HG03039 (cell line): ENCODE measurements around the gene LSAMP.

Source experiments
- ATAC-seq: cut with Tn5 transposase; IDR thresholded peaks from one replicate; pipeline ENCODE4 v1.9.1; 2021; ENCODE audit warnings: mild to moderate bottlenecking, moderate library complexity; ENCODE audit not compliant: unreplicated experiment

The LSAMP gene

DNA sequence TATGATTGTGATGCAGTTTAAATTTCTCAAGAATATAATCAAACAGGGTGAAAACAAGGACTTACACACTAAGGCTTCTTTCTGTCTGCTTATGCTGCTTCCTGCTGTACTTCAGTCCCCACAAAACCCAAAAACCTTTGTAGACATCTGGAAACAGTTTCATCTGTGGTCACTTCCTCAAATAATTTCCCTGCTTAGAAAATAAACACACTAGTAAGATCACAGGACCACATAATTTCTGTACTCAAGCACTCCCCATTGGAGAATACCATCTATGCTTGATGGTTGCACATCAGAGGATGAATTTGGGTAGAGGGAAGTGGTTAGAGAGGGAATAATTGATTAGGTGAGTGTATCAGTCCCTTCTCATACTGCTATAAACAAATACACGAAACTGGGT is 266.2 kb downstream of the LSAMP start:
- ATAC-seq = no peak

DNA sequence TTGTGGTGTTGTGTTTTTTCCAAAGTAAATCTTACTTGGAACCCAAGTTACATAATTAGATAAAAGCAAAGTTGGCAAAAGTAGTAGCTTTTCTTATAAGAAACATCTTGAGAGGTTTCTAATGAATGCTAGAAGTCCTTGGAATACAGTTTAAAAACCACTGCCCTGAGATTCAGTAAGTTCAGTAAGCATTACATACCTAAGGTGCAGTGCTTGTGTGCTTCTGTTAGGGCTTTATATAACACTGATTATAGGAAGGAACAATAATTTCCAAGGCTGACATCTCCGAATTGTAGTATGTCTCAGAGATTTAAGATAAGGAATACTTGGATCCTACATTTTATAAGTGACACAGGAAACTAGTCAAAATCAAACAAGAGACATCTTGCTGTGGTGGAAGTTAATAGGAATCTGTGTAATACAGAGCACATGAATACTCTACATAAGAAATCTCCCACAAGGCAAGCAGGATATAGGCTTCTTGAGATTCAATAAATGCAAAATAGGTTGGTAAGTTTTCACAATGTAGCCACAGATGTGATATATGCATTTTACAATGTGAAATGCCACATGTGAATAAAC is 268.2 kb downstream of the LSAMP start:
- no peak for ATAC-seq

- ATAC-seq = no peak
Measured at GRCh38 chr3:116166121-116166520, 279.2 kb downstream of the LSAMP start.

DNA sequence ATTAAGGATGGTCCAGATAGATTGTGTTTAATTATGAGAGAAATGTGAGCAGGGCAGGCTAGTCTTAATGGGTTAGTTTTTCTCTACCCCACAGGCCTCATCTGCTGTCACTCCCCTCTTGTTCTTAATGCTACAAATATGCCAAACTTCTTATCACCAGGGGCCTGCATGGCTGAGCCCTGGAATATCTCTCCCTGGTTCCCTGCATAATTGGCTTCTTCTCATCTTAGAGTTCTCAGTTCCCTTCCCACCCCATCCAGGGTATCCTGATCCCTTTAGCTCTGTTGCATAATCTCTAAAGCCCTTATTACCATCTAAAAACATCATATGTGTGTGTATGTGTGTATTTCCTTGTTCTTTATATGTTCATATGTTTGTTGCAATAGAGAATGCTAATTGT is 279.6 kb downstream of the LSAMP start:
- no peak for ATAC-seq

- no peak for ATAC-seq
Measured at GRCh38 chr3:116165135-116165534, 280.2 kb downstream of the LSAMP start.

DNA sequence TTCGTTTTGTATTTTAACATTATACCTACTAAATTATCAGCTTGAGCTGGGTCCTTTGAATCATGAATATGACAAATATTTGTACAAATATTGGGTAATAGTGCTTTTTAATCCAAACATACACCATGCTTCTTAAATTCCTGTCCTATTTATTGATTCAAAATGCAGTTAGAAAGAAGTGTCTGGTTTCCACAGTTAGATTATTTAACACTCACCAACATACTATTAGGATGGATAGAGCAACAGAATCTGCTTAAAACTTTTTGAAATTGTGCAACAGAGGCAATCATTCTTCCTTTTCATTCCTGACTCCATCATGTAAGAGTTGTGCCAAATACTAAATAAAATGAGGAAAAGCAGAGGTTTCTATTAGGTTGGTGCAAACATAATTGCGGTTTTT is 281.2 kb downstream of the LSAMP start:
- no peak for ATAC-seq

- no peak for ATAC-seq
Measured at GRCh38 chr3:116161575-116162525, 283.4 kb downstream of the LSAMP start.

GRCh38 chr3:116160594-116160993 is 284.7 kb downstream of the LSAMP start:
- no peak for ATAC-seq

DNA sequence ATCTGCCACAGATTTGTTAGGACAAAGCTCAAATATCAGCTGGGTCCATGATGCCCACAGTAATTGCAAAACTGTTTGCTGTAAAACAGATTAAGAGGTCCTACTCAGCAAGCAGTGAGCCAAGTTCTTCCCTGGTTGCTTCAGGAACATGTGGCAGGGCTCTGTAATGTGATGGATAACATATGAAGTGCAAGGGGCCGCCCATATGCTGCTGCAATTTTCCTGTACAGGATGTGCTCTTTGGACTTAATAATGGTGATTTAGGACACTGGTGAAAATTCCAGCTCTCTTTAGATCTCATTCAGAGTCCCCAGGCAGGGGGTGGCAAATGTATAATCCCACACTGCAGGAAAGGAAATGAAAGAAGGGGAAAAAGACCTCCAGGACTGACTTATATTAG is 289.4 kb downstream of the LSAMP start:
- ATAC-seq = no peak

GRCh38 chr3:116154389-116154788 is 290.9 kb downstream of the LSAMP start:
- no peak for ATAC-seq

DNA sequence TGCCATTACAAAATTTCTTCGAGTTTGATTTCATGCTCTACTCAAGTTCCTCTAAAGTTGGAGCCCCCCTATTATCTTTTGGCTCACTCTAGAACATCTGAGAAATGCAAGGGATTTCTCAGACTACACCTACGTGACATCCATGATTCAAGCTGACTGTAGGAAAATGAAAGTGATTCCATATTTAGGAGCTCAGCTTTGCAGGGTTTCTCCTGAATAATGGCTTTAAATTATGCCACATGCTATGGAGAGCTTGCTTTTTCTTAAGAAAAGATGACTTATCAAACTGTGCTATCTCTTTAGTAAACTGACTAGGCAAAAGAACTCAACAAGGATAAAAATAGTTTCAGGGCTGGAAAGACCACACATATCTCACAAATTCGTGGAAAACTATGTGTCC is 292.1 kb downstream of the LSAMP start:
- ATAC-seq = no peak

DNA sequence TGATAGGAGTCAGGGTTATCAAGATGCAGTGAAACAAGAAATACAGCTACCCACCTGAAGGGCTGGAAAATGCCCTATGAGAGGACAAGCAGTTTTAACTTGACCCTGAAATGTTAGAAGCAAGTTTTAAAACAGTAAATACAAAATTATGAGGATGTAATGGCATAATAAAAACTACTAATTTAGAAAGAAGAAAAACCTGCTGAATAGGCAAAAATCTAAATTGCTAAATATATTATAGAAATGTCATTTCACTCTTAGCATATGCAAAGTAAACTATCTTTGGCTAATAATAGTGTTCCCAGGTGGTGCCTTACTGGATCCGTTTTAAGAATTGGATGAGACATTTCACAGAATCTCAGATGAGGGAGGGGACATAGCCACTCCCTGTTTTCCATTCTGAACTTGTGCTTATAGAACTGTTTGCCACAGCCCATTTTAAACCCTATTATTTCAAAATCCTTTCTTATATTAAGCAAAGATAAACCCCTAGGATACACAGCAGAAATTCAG is 294.6 kb downstream of the LSAMP start:
- no peak for ATAC-seq

DNA sequence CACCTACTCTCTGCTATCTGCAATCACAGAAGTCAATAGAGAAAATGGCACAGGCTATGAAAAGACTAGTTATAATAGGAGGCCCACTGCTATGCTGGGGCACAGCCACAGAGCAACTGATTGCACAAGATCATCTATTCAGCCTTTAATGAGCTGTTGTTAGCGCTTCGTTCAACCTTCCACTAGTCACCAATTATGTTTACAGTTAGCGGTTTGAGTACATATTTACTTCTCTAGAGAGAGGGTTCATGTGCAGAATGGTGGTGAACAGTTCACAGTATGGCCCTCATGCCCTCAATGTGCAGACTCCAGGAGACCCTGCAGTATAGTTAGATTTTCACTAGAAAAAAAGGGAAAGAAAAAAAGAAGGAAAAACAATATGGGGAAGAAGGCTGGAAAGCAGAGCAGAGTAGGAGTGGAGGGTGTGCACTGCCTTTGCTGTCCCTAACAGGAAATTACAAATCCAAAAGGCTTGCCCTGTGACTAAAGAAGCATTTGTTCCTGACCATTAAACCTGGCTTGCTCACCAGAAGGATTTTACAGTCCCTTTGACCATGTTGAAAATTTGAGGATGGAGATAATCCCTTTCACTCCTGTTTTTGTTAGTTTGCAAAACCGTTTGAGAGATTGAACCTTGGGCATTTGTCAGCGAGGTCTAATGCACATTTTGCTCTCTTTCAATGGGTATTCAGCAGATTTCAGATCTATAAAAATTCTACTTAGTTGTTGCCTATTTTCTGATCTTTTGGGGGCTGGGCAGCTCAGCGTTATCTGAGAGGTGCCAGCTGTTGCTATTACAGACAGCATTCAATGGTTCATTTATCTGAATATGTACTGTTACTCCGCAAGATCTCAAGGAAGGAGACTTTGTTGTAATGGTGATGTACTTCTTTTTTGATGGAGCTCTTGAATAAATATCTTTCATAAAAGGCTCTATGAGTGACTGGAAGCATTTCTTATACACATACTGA is 296.1 kb downstream of the LSAMP start:
- ATAC-seq = no peak

DNA sequence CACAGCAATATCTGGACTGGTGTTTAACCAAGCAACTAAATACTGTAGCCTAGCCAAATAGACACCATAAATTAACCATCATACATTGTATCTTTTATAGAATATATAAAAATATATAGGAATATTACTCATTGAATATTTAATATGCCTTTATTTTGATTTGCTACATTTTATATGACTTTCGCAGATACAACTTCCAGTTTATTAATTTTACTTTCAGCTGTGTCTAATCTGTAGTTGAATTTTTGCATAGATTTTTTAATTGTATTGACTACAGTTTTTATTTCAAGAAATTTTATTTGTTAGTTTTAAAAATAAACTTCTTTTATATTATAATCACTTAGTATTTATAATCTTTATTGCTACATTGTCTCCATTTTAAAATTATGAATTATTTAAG is 299.7 kb downstream of the LSAMP start:
- no peak for ATAC-seq

DNA sequence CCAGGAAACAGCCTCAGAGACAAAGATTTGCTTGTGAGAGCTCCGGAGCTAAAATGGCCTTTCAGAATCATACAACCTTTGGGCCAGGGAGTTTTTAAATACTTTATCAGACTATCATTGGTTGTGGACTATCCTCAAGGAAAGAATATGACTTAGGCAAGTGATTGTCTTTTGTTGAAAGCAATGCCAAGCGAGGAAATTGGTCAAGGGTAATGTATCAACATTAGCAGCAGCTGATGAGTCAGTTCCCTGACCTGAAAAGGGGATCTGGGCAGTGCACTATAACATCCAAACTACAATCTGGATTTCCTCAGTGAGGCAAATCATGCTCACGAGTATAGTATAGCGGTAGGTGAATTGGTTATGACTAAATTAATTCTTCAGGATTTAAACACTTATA is 303.6 kb downstream of the LSAMP start:
- ATAC-seq = no peak

GRCh38 chr3:116140100-116140689 is 305.1 kb downstream of the LSAMP start:
- no peak for ATAC-seq

GRCh38 chr3:116139641-116140040 is 305.6 kb downstream of the LSAMP start:
- no peak for ATAC-seq

GRCh38 chr3:116135457-116136085 is 309.7 kb downstream of the LSAMP start:
- no peak for ATAC-seq

- ATAC-seq = no peak
Measured at GRCh38 chr3:116129187-116129946, 315.9 kb downstream of the LSAMP start.
